Uterus (tissue), 2 donors: ENCODE results near the gene RAB11FIP3.

Experiments
- CTCF ChIP-seq, 4 experiments: fragments of 200-600 bp in 2 of 4; fragments of 450-650 bp in 2 of 4; sonication (generic) in 2 of 4; IDR thresholded peaks; one replicate each; pipeline ENCODE4 v1.5.1; 2016 to 2019; ENCODE audit warnings: antibody characterized with exemption in 4 of 4, mild to moderate bottlenecking in 2 of 4, moderate library complexity in 1 of 4
- POLR2A ChIP-seq, 2 donors: fragments of 450-650 bp; IDR thresholded peaks; one replicate each; pipeline ENCODE4 v1.6.1; 2016; ENCODE audit warnings: antibody characterized with exemption in 2 of 2, mild to moderate bottlenecking in 1 of 2, moderate library complexity in 1 of 2

GRCh38 chr16:505479-506245, 80.2 kb downstream of the RAB11FIP3 start:
- no peak for TF ChIP-seq CTCF (IDR thresholded peaks at IDR 0.05)
- TF ChIP-seq POLR2A (IDR thresholded peaks at IDR 0.05), result no peak
